ENCODE measurements around the gene CACNA1C.

- no peak for TF ChIP-seq POLR2A (IDR thresholded peaks at IDR 0.05)
- TF ChIP-seq, protein P1, sequence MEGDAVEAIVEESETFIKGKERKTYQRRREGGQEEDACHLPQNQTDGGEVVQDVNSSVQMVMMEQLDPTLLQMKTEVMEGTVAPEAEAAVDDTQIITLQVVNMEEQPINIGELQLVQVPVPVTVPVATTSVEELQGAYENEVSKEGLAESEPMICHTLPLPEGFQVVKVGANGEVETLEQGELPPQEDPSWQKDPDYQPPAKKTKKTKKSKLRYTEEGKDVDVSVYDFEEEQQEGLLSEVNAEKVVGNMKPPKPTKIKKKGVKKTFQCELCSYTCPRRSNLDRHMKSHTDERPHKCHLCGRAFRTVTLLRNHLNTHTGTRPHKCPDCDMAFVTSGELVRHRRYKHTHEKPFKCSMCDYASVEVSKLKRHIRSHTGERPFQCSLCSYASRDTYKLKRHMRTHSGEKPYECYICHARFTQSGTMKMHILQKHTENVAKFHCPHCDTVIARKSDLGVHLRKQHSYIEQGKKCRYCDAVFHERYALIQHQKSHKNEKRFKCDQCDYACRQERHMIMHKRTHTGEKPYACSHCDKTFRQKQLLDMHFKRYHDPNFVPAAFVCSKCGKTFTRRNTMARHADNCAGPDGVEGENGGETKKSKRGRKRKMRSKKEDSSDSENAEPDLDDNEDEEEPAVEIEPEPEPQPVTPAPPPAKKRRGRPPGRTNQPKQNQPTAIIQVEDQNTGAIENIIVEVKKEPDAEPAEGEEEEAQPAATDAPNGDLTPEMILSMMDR (IDR thresholded peaks at IDR 0.05), result no peak
These were observed 30.8 kb downstream of the CACNA1C start for GRCh38 chr12:2083561-2083960.
